ENCODE measurements around the gene RNFT2.
"Not testable (repeated sequence)": the region's sequence is repeated elsewhere in the genome, so short reads cannot be mapped to it uniquely, and the experiment has no call there.

The RNFT2 gene

GRCh38 chr12:116798719-116799118, 60.6 kb downstream of the RNFT2 start:
- no peak for DNase-seq

GRCh38 chr12:116799955-116800354, 61.8 kb downstream of the RNFT2 start:
- DNase-seq = no peak

GRCh38 chr12:116800918-116801317, 62.8 kb downstream of the RNFT2 start:
- DNase-seq = no peak

GRCh38 chr12:116802018-116802417, 63.9 kb downstream of the RNFT2 start:
- DNase-seq = no peak

GRCh38 chr12:116803013-116803736, 65.1 kb downstream of the RNFT2 start:
- DNase-seq = no peak

GRCh38 chr12:116804051-116804450, 65.9 kb downstream of the RNFT2 start:
- DNase-seq = no peak

- DNase-seq = no peak
These were observed 68.8 kb downstream of the RNFT2 start for GRCh38 chr12:116806845-116807440.

- no peak for DNase-seq
These were observed 69.4 kb downstream of the RNFT2 start for GRCh38 chr12:116807546-116807945.

- no peak for DNase-seq
These were observed 70.3 kb downstream of the RNFT2 start for GRCh38 chr12:116808113-116809105.

GRCh38 chr12:116812238-116812637, 74.1 kb downstream of the RNFT2 start:
- no peak for DNase-seq

- no peak for DNase-seq
These were observed 75.3 kb downstream of the RNFT2 start for GRCh38 chr12:116813271-116814041.

GRCh38 chr12:116814766-116815165, 76.7 kb downstream of the RNFT2 start:
- DNase-seq = not testable (repeated sequence)

- DNase-seq = peak; percentile 30 to 60
These were observed 80.3 kb downstream of the RNFT2 start for GRCh38 chr12:116818341-116818856.

- peak; percentile 66 to 67 for DNase-seq
These were observed 81.1 kb downstream of the RNFT2 start for GRCh38 chr12:116818948-116819832.

GRCh38 chr12:116820064-116820656, 82.0 kb downstream of the RNFT2 start:
- DNase-seq = no peak

GRCh38 chr12:116821291-116821690, 83.2 kb downstream of the RNFT2 start:
- DNase-seq = no peak

- DNase-seq = no peak
These were observed 89.3 kb downstream of the RNFT2 start for GRCh38 chr12:116827432-116827831.

GRCh38 chr12:116832353-116832752, 94.2 kb downstream of the RNFT2 start:
- DNase-seq = no peak

GRCh38 chr12:116833474-116833873, 95.4 kb downstream of the RNFT2 start:
- no peak for DNase-seq

GRCh38 chr12:116835484-116835883, 97.4 kb downstream of the RNFT2 start:
- no peak for DNase-seq

- DNase-seq = no peak
These were observed 99.0 kb downstream of the RNFT2 start for GRCh38 chr12:116837097-116837496.
